HEK293T (cell line): ENCODE results near the gene EIF4G3.

Experiments
- BHLHE40 ChIP-seq: fragments of 450-650 bp; IDR thresholded peaks from 2 replicates; pipeline ENCODE4 v1.6.1; 2016; ENCODE audit warnings: mild to moderate bottlenecking, moderate library complexity, borderline replicate concordance
- ELF4 ChIP-seq: fragments of 450-650 bp; IDR thresholded peaks from 2 replicates; pipeline ENCODE4 v1.6.1; 2017; ENCODE audit warnings: antibody characterized with exemption
- SUZ12 ChIP-seq: fragments of 450-650 bp; IDR thresholded peaks from 2 replicates; pipeline ENCODE4 v1.6.1; 2016; ENCODE audit warnings: mild to moderate bottlenecking
- TARDBP ChIP-seq: fragments of 450-650 bp; IDR thresholded peaks from 2 replicates; pipeline ENCODE4 v1.6.1; 2016

DNA sequence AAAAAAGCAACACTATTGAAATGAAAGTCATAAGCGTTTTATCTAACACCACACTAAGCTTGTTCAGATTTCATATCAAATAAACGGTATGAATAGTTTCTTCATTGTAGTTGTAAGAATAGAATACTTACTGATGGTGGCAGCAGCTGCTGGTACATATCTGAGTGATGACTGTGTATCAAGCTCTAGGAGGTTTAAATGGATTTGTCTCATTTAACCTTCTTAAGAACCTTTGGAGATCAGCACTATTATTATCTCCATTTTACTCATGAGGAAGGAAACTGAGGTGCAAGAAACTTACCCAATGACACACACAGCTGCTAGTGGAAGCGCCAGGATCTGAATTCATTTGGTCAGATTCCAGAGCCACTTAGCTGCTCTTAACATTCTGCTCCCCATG lies 104.0 kb downstream of the EIF4G3 start:
- TF ChIP-seq ELF4 (no peak), SUZ12 (no peak), TARDBP (no peak), BHLHE40 (no peak)
